Endometrium (tissue), 2 donors: ENCODE results near the gene TXNIP.
A peak's percentile ranks its signal among the peaks of the same experiment; 100 is the strongest.
"Not testable (repeated sequence)": the region's sequence is repeated elsewhere in the genome, so short reads cannot be mapped to it uniquely, and the experiment has no call there.

ENCODE experiments used
- FAIRE-seq: peaks from 2 replicates; lab custom pipeline; 2012; peaks lifted over from hg19 to GRCh38; lab: Jason Lieb, UNC
- donor health status: control.
- donor health status: control.

The TXNIP gene

GRCh38 chr1:145996433-145997015 lies at the start of gene TXNIP:
TSS of gene TXNIP (minus strand) at chr1:145996579. CDS start at chr1:145996266, 313 bp downstream.
- FAIRE-seq: peak; percentile 94

GRCh38 chr1:146039844-146040194 lies 43.4 kb upstream of the TXNIP start:
- no peak for FAIRE-seq

GRCh38 chr1:146036965-146037646 lies 40.7 kb upstream of the TXNIP start:
- FAIRE-seq: no peak

GRCh38 chr1:146036241-146036964 lies 40.0 kb upstream of the TXNIP start:
- FAIRE-seq: no peak

GRCh38 chr1:146035048-146035423 lies 38.7 kb upstream of the TXNIP start:
- no peak for FAIRE-seq

GRCh38 chr1:146032631-146033219 lies 36.3 kb upstream of the TXNIP start:
- no peak for FAIRE-seq

- no peak for FAIRE-seq
These were observed 35.1 kb upstream of the TXNIP start for GRCh38 chr1:146031476-146031875.

GRCh38 chr1:146029117-146029516 lies 32.7 kb upstream of the TXNIP start:
- no peak for FAIRE-seq

GRCh38 chr1:146026650-146027049 lies 30.3 kb upstream of the TXNIP start:
- FAIRE-seq: not testable (repeated sequence)

GRCh38 chr1:146025787-146026495 lies 29.6 kb upstream of the TXNIP start:
- FAIRE-seq: not testable (repeated sequence)

GRCh38 chr1:146022403-146023127 lies 26.2 kb upstream of the TXNIP start:
- no peak for FAIRE-seq

GRCh38 chr1:146021622-146022402 lies 25.4 kb upstream of the TXNIP start, which contains the start of gene HJV:
TSS of gene HJV (minus strand) at chr1:146021735. CDS start at chr1:146020231, 1,504 bp downstream.
- FAIRE-seq: no peak

GRCh38 chr1:146021050-146021445 lies 24.7 kb upstream of the TXNIP start:
- FAIRE-seq: no peak

- FAIRE-seq: no peak
These were observed 24.0 kb upstream of the TXNIP start for GRCh38 chr1:146020058-146021049.

GRCh38 chr1:146019231-146020057 lies 23.1 kb upstream of the TXNIP start:
- no peak for FAIRE-seq

- FAIRE-seq: no peak
These were observed 20.5 kb upstream of the TXNIP start for GRCh38 chr1:146016891-146017290.

GRCh38 chr1:146013559-146013922 lies 17.2 kb upstream of the TXNIP start:
- FAIRE-seq: no peak

- FAIRE-seq: peak; percentile 87
These were observed 16.6 kb upstream of the TXNIP start for GRCh38 chr1:146012703-146013558.
